HCT116 (cell line): ENCODE measurements around the gene CBX3. TPM values are rescaled to one million over a fixed set of nuclear protein-coding genes. Genes with fewer than 3 reads are reported as not detected.
A peak's percentile ranks its signal among the peaks of the same experiment; 100 is the strongest.
"Not testable (repeated sequence)": the region's sequence is repeated elsewhere in the genome, so short reads cannot be mapped to it uniquely, and the experiment has no call there.

Experiments used
- ATAC-seq: fragments of 200-7000 bp; cut with Tn5 transposase; 2 replicates; pipeline ENCODE4 v1.9.1; 2020; ENCODE audit warnings: mild to moderate bottlenecking, moderate library complexity
- BruUV-seq: library from RNA; stranded (reverse); fragments of 400-500 nt; replicated peaks from 2 replicates; lab custom pipeline; 2021; lab: Mats Ljungman, UMichigan
- CTCF ChIA-PET: fragments of 300-600 bp; sonication (Branson Sonifier 250); formaldehyde crosslinking; loops from one replicate; lab custom pipeline; 2021; ENCODE audit warnings: antibody characterized with exemption; lab: Charles Lee
- POLR2A ChIA-PET: fragments of 300-600, 350-600 bp; sonication (Branson Sonifier 250); formaldehyde crosslinking; loops from one replicate; lab custom pipeline; 2021; ENCODE audit warnings: antibody characterized with exemption; lab: Charles Lee
- RAD21 ChIA-PET, 2 experiments: fragments of 300-600 bp; sonication (Branson Sonifier 250); formaldehyde crosslinking; loops; one replicate each; lab custom pipeline; 2023; ENCODE audit warnings: low total read pairs in 2 of 2; ENCODE audit not compliant: uncharacterized antibody in 2 of 2, unreplicated experiment in 2 of 2, low non-redundant PET in 1 of 2; lab: Charles Lee
- DNase-seq: peaks from one replicate; pipeline ENCODE4 v3.0.0-alpha.2; 2010; ENCODE audit warnings: low read depth, low spot score
- H2AFZ ChIP-seq: fragments of 200-600 bp; shearing (Covaris generic), sonication (generic); 2 replicates; pipeline ENCODE4 v1.6.1; 2017; ENCODE audit warnings: low read depth, mixed run types, mixed read lengths, antibody characterized with exemption, low read length; ENCODE audit not compliant: poor library complexity, severe bottlenecking
- H3K27ac ChIP-seq: 2 replicates; pipeline ENCODE4 v1.5.1; 2012; ENCODE audit warnings: low read depth, low read length
- H3K27me3 ChIP-seq: fragments of 200-600 bp; sonication (generic); 2 replicates; pipeline ENCODE4 v1.6.1; 2016; ENCODE audit warnings: mixed run types, low read length, mixed read lengths; ENCODE audit not compliant: insufficient read depth
- H3K36me3 ChIP-seq, 2 experiments: fragments of 200-500 bp in 1 of 2; fragments of 200-600 bp in 1 of 2; sonication (Bioruptor generic) in 1 of 2; sonication (generic) in 1 of 2; 2 replicates each; pipeline versions ENCODE4 v1.5.1 to v1.6.1; 2014 to 2016; ENCODE audit warnings: low read length in 2 of 2, inconsistent platforms in 1 of 2, mixed read lengths in 1 of 2, mixed run types in 1 of 2; ENCODE audit not compliant: insufficient read depth in 2 of 2, control insufficient read depth in 1 of 2
- H3K4me1 ChIP-seq, 2 experiments: fragments of 200-600 bp in 1 of 2; sonication (generic) in 1 of 2; 2 replicates each; pipeline versions ENCODE4 v1.5.1 to v1.6.1; 2012 to 2017; ENCODE audit warnings: low read length in 2 of 2, inconsistent platforms in 1 of 2, mild to moderate bottlenecking in 1 of 2, mixed read lengths in 1 of 2, mixed run types in 1 of 2, moderate library complexity in 1 of 2; ENCODE audit not compliant: insufficient read depth in 2 of 2, control insufficient read depth in 1 of 2
- H3K4me2 ChIP-seq: fragments of 200-600 bp; sonication (generic); 2 replicates; pipeline ENCODE4 v1.6.1; 2017; ENCODE audit warnings: mixed run types, low read length, mixed read lengths
- H3K4me3 ChIP-seq, 2 experiments: fragments of 200-600 bp in 1 of 2; sonication (generic) in 1 of 2; replicated peaks in 1 of 2; 2 replicates each; pipeline ENCODE4 v1.5.1; 2011 to 2016; ENCODE audit warnings: low read length in 2 of 2, control low read depth in 1 of 2, low read depth in 1 of 2, mild to moderate bottlenecking in 1 of 2, mixed read lengths in 1 of 2, mixed run types in 1 of 2
- H3K79me2 ChIP-seq: fragments of 200-600 bp; sonication (generic); 2 replicates; pipeline ENCODE4 v1.6.1; 2017; ENCODE audit warnings: mild to moderate bottlenecking, mixed run types, low read length, moderate library complexity, mixed read lengths; ENCODE audit not compliant: insufficient read depth
- H3K9ac ChIP-seq: fragments of 200-600 bp; sonication (generic); 2 replicates; pipeline ENCODE4 v1.6.1; 2016; ENCODE audit warnings: low read length, mixed read lengths
- H3K9me2 ChIP-seq: fragments of 200-600 bp; sonication (generic), shearing (Covaris generic); 2 replicates; pipeline ENCODE4 v1.6.1; 2017; ENCODE audit warnings: mixed run types, mild to moderate bottlenecking, moderate library complexity; ENCODE audit not compliant: insufficient read depth
- H3K9me3 ChIP-seq, 2 experiments: fragments of 200-500 bp in 1 of 2; fragments of 200-600 bp in 1 of 2; sonication (Bioruptor generic) in 1 of 2; sonication (generic) in 1 of 2; 2 replicates each; pipeline ENCODE4 v1.6.1; 2014 to 2017; ENCODE audit warnings: low read length in 2 of 2, mixed read lengths in 2 of 2, inconsistent platforms in 1 of 2, low read depth in 1 of 2, mild to moderate bottlenecking in 1 of 2, mixed run types in 1 of 2, moderate library complexity in 1 of 2; ENCODE audit not compliant: control insufficient read depth in 1 of 2, insufficient read depth in 1 of 2
- H4K20me1 ChIP-seq: fragments of 200-600 bp; sonication (generic), shearing (Covaris generic); 2 replicates; pipeline ENCODE4 v1.6.1; 2017; ENCODE audit warnings: mixed run types, mild to moderate bottlenecking, moderate library complexity; ENCODE audit not compliant: insufficient read depth
- CBX3 ChIP-seq: IDR thresholded peaks from 2 replicates; pipeline ENCODE4 v1.6.1; 2012; ENCODE audit warnings: low read depth
- EGR1 ChIP-seq: IDR thresholded peaks from 2 replicates; pipeline ENCODE4 v1.6.1; 2012; ENCODE audit warnings: low read depth
- TCF7L2 ChIP-seq: IDR thresholded peaks from 2 replicates; pipeline ENCODE4 v1.7.0; 2011; ENCODE audit warnings: borderline replicate concordance, inconsistent platforms; ENCODE audit not compliant: insufficient read depth, insufficient read length; ENCODE audit errors: extremely low read depth
- ZFX ChIP-seq: fragments of 450-650 bp; IDR thresholded peaks from 2 replicates; pipeline ENCODE4 v1.6.1; 2017
- intact Hi-C: fragments of 100-400 bp; cut with micrococcal nuclease; formaldehyde crosslinking; loops from 2 replicates; pipeline ENCODE4 v1.10.0; 2022
- total RNA-seq: library from RNA; stranded (reverse); gene quantifications from one replicate; pipeline ENCODE4 v1.2.1, GENCODE V29; 2021; ENCODE audit not compliant: unreplicated experiment
- TF ChIP-seq, protein P1 (sequence below): IDR thresholded peaks from 2 replicates; pipeline ENCODE4 v1.6.1; 2011; ENCODE audit warnings: mild to moderate bottlenecking, low read length, moderate library complexity; ENCODE audit not compliant: insufficient replicate concordance; ENCODE audit errors: extremely low read depth

CBX3 gene
- total RNA-seq, 1 experiment from 2014 or later = 274 TPM

DNA sequence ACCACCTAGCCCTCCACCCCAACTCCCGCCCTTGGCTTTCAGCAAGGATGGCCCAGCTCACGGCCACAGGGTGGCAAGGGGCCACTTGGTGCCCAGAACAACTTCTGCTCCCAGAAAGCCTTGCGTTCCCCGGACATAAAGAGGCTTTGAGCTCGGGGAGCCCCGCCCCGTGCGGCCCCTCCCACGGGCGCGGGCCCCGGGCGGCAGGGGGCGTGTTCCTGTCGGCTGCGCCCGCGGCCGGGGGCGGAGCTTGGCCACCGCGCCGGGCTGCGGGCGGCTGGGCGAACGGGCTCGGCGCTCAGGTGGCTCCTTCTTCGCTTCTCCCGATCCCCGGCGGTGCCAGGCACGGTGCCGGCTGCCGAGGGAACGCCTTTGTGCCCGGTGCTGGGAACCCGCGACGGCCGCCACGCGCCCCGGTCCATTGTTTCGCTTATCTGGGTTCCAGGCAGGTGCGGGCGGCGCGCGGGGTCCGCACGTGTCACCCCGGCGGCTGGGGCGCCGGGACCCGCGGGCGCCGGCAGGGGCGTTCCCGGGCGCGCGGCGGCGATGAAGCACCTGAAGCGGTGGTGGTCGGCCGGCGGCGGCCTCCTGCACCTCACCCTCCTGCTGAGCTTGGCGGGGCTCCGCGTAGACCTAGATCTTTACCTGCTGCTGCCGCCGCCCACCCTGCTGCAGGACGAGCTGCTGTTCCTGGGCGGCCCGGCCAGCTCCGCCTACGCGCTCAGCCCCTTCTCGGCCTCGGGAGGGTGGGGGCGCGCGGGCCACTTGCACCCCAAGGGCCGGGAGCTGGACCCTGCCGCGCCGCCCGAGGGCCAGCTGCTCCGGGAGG, 49.4 kb upstream of the CBX3 start, which contains the start of gene NFE2L3 (continued):
- TF ChIP-seq, protein P1, sequence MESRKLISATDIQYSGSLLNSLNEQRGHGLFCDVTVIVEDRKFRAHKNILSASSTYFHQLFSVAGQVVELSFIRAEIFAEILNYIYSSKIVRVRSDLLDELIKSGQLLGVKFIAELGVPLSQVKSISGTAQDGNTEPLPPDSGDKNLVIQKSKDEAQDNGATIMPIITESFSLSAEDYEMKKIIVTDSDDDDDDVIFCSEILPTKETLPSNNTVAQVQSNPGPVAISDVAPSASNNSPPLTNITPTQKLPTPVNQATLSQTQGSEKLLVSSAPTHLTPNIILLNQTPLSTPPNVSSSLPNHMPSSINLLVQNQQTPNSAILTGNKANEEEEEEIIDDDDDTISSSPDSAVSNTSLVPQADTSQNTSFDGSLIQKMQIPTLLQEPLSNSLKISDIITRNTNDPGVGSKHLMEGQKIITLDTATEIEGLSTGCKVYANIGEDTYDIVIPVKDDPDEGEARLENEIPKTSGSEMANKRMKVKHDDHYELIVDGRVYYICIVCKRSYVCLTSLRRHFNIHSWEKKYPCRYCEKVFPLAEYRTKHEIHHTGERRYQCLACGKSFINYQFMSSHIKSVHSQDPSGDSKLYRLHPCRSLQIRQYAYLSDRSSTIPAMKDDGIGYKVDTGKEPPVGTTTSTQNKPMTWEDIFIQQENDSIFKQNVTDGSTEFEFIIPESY = no peak
- TF ChIP-seq EGR1 (no peak), TCF7L2 (no peak), ZFX (0 out of 2 replicates have a peak, but pooled peaks have one; percentile 34), CBX3 (0 out of 2 replicates have a peak, but pooled peaks have one; percentile 0)

DNA sequence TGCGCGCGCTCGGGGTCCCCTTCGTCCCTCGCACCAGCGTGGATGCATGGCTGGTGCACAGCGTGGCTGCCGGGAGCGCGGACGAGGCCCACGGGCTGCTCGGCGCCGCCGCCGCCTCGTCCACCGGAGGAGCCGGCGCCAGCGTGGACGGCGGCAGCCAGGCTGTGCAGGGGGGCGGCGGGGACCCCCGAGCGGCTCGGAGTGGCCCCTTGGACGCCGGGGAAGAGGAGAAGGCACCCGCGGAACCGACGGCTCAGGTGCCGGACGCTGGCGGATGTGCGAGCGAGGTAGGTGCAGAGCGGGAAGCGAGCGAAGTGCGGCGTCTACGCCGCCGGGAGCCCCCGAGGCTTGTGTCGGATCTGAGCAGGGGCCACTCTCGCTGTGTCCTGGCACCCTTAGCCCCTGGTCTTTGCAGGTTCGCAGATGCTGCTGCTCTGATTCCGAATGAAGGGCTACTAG, 48.7 kb upstream of the CBX3 start:
- POLR2A ChIA-PET = interaction anchor here (0.6 to 1.3 kb wide), 3 partner anchors 46 to 191 kb away, joined by 3 to 4 read pairs (median 3); no protein-coding TSS in a partner anchor
- Histone ChIP-seq H3K9ac (peak overlapping the region; percentile 67), H3K79me2 (peaks cover 45% of the 10 kb centered on the region), H3K4me2 (peak overlapping the region; percentile 88), H3K4me1 (peaks cover 28 to 51% of the 10 kb centered on the region in 2 experiments), H3K4me3 (peak overlapping the region; percentile 49 to 62), H3K27ac (peak overlapping the region; percentile 57; the same call in 1 of the 2 replicates)
- H3K36me3 ChIP-seq, DNase-seq, H4K20me1 ChIP-seq, H3K9me3 ChIP-seq, H2AFZ ChIP-seq, H3K27me3 ChIP-seq, BruUV-seq, RAD21 ChIA-PET, H3K9me2 ChIP-seq: not testable (repeated sequence)
- CTCF ChIA-PET = interaction anchor here (0.6 to 1.6 kb wide), 3 partner anchors 13 to 62 kb away, joined by 3 to 6 read pairs (median 4); no protein-coding TSS in a partner anchor
- intact Hi-C loops = loop anchor here (5.0 kb wide), 1 partner anchor 61 kb away; no protein-coding TSS in a partner anchor
- peak; percentile 37; the same call in 1 of the 2 replicates for ATAC-seq
